ENCODE measurements around the gene MPPE1.
A peak's percentile ranks its signal among the peaks of the same experiment; 100 is the strongest.
"Not testable (repeated sequence)": the region's sequence is repeated elsewhere in the genome, so short reads cannot be mapped to it uniquely, and the experiment has no call there.

Gene MPPE1

GRCh38 chr18:11943551-11943950 is 35.4 kb upstream of the MPPE1 start:
- no peak for DNase-seq (ENCODE audit: low read depth)
- no peak overlapping the region for H3K4me3 ChIP-seq (ENCODE audit: low read length)
- TF ChIP-seq CTCF (conservative IDR thresholded peaks at IDR 0.05; ENCODE audit: low read depth, low read length) = no peak

GRCh38 chr18:11940956-11941355 is 32.8 kb upstream of the MPPE1 start:
- no peak for TF ChIP-seq CTCF (conservative IDR thresholded peaks at IDR 0.05; ENCODE audit: low read depth, low read length)
- DNase-seq (ENCODE audit: low read depth) = no peak
- H3K4me3 ChIP-seq (ENCODE audit: low read length) = no peak overlapping the region

GRCh38 chr18:11937874-11938478 is 29.9 kb upstream of the MPPE1 start:
- no peak for DNase-seq (ENCODE audit: low read depth)
- no peak overlapping the region for H3K4me3 ChIP-seq (ENCODE audit: low read length)
- peak; percentile 73 for TF ChIP-seq CTCF (conservative IDR thresholded peaks at IDR 0.05; ENCODE audit: low read depth, low read length)

GRCh38 chr18:11932393-11932792 is 24.3 kb upstream of the MPPE1 start:
- TF ChIP-seq CTCF (conservative IDR thresholded peaks at IDR 0.05; ENCODE audit: low read depth, low read length) = no peak
- no peak for DNase-seq (ENCODE audit: low read depth)
- H3K4me3 ChIP-seq (ENCODE audit: low read length) = no peak overlapping the region

- DNase-seq (ENCODE audit: low read depth) = no peak
- no peak overlapping the region for H3K4me3 ChIP-seq (ENCODE audit: low read length)
- TF ChIP-seq CTCF (conservative IDR thresholded peaks at IDR 0.05; ENCODE audit: low read depth, low read length) = no peak
These were observed 19.4 kb upstream of the MPPE1 start for GRCh38 chr18:11927497-11927896.

GRCh38 chr18:11925800-11926481 is 17.8 kb upstream of the MPPE1 start:
- no peak for TF ChIP-seq CTCF (conservative IDR thresholded peaks at IDR 0.05; ENCODE audit: low read depth, low read length)
- DNase-seq (ENCODE audit: low read depth) = no peak
- no peak overlapping the region for H3K4me3 ChIP-seq (ENCODE audit: low read length)

- TF ChIP-seq CTCF (conservative IDR thresholded peaks at IDR 0.05; ENCODE audit: low read depth, low read length) = no peak
- no peak for DNase-seq (ENCODE audit: low read depth)
- H3K4me3 ChIP-seq (ENCODE audit: low read length) = no peak overlapping the region
These were observed 15.3 kb upstream of the MPPE1 start for GRCh38 chr18:11923450-11923849.

GRCh38 chr18:11919522-11919921 is 11.4 kb upstream of the MPPE1 start:
- not testable (repeated sequence) for DNase-seq (ENCODE audit: low read depth); H3K4me3 ChIP-seq (ENCODE audit: low read length)

GRCh38 chr18:11916880-11917279 is 8.8 kb upstream of the MPPE1 start:
- H3K4me3 ChIP-seq (ENCODE audit: low read length); DNase-seq (ENCODE audit: low read depth): not testable (repeated sequence)
